Ishikawa (cell line): ENCODE measurements around the gene PLXNB2.

Experiments used
- CEBPB ChIP-seq: IDR thresholded peaks from 2 replicates; pipeline ENCODE4 v1.6.1; 2012
- CREB1 ChIP-seq: IDR thresholded peaks from 2 replicates; pipeline ENCODE4 v1.6.1; 2012; ENCODE audit warnings: low read depth
- EGR1 ChIP-seq: IDR thresholded peaks from 2 replicates; pipeline ENCODE4 v1.6.1; 2012
- EP300 ChIP-seq: IDR thresholded peaks from 2 replicates; pipeline ENCODE4 v1.6.1; 2012; ENCODE audit warnings: borderline replicate concordance
- FOXM1 ChIP-seq: IDR thresholded peaks from 2 replicates; pipeline ENCODE4 v1.6.1; 2012; ENCODE audit warnings: low read depth, borderline replicate concordance
- NFIC ChIP-seq: IDR thresholded peaks from 2 replicates; pipeline ENCODE4 v1.6.1; 2012
- RAD21 ChIP-seq: IDR thresholded peaks from 2 replicates; pipeline ENCODE4 v1.6.1; 2012; ENCODE audit warnings: low read depth
- TAF1 ChIP-seq: IDR thresholded peaks from 2 replicates; pipeline ENCODE4 v1.6.1; 2012; ENCODE audit warnings: low read depth, mild to moderate bottlenecking
- TCF12 ChIP-seq: IDR thresholded peaks from 2 replicates; pipeline ENCODE4 v1.6.1; 2012; ENCODE audit warnings: low read depth
- TEAD4 ChIP-seq: IDR thresholded peaks from 2 replicates; pipeline ENCODE4 v1.6.1; 2012
- USF1 ChIP-seq: IDR thresholded peaks from 2 replicates; pipeline ENCODE4 v1.6.1; 2012
- YY1 ChIP-seq: IDR thresholded peaks from 2 replicates; pipeline ENCODE4 v1.6.1; 2012; ENCODE audit warnings: low read depth
- ZBTB7A ChIP-seq: IDR thresholded peaks from 2 replicates; pipeline ENCODE4 v1.6.1; 2012; ENCODE audit warnings: low read depth
- TF ChIP-seq, protein P1 (sequence below): IDR thresholded peaks from 2 replicates; pipeline ENCODE4 v1.6.1; 2012
- TF ChIP-seq, protein P2 (sequence below): IDR thresholded peaks from 2 replicates; pipeline ENCODE4 v1.6.1; 2012; ENCODE audit warnings: low read depth, mild to moderate bottlenecking

Gene PLXNB2

GRCh38 chr22:50298266-50298637 lies 9.2 kb downstream of the PLXNB2 start:
- TF ChIP-seq ZBTB7A (peak; percentile 33; the same call in 1 of the 2 replicates), RAD21 (no peak), TCF12 (no peak), EP300 (no peak)
- TF ChIP-seq, protein P1, sequence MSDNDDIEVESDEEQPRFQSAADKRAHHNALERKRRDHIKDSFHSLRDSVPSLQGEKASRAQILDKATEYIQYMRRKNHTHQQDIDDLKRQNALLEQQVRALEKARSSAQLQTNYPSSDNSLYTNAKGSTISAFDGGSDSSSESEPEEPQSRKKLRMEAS = no peak

DNA sequence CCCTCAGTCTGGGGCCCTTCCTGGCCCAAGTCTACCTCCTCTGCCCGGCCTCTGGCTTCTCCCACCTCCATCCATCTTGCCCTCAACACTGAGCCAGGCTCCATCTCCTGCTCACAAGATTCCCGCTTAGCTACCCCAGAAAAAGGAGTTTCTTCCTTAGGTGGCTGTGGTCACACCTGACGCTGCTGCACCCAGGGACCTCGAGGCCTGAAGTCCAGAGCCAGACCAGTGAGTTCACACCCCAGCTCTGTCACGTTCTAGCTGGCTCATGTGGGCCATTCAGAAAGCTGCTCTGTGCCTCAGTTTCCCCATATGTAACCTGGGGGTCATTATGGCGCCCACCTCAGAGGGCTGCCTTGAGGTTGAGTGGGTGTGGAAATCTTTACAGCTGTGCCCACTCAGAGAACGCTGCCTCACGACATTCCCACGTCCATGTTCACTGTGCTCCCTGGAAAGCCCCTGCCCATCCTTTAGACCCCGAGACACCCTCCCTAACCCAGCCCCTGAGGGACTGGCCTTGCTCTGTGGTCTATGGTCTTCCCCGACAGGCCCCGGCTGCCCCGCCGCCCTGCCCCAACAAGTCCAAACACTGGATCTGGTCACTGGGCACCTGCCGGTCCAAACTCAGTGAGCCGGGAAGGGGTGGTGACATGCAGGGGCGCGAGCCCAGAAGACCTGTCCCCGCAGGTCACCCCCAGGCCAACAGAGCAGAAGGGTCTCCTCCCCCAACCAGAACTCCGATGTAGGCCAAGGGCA lies 9.8 kb downstream of the PLXNB2 start:
- TF ChIP-seq YY1 = no peak
- TF ChIP-seq ZBTB7A = peak; percentile 52; the same call in 1 of the 2 replicates
- TF ChIP-seq EGR1 = no peak

- TF ChIP-seq, protein P1 = peak; percentile 39; the same call in 1 of the 2 replicates
- no peak for TF ChIP-seq YY1
- 0 out of 2 replicates have a peak, but pooled peaks have one; percentile 37 for TF ChIP-seq EGR1
- TF ChIP-seq CREB1 = no peak
- peak; percentile 14; the same call in 1 of the 2 replicates for TF ChIP-seq NFIC
- TF ChIP-seq TEAD4 = no peak
- TF ChIP-seq, protein P2, sequence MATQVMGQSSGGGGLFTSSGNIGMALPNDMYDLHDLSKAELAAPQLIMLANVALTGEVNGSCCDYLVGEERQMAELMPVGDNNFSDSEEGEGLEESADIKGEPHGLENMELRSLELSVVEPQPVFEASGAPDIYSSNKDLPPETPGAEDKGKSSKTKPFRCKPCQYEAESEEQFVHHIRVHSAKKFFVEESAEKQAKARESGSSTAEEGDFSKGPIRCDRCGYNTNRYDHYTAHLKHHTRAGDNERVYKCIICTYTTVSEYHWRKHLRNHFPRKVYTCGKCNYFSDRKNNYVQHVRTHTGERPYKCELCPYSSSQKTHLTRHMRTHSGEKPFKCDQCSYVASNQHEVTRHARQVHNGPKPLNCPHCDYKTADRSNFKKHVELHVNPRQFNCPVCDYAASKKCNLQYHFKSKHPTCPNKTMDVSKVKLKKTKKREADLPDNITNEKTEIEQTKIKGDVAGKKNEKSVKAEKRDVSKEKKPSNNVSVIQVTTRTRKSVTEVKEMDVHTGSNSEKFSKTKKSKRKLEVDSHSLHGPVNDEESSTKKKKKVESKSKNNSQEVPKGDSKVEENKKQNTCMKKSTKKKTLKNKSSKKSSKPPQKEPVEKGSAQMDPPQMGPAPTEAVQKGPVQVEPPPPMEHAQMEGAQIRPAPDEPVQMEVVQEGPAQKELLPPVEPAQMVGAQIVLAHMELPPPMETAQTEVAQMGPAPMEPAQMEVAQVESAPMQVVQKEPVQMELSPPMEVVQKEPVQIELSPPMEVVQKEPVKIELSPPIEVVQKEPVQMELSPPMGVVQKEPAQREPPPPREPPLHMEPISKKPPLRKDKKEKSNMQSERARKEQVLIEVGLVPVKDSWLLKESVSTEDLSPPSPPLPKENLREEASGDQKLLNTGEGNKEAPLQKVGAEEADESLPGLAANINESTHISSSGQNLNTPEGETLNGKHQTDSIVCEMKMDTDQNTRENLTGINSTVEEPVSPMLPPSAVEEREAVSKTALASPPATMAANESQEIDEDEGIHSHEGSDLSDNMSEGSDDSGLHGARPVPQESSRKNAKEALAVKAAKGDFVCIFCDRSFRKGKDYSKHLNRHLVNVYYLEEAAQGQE = no peak
These were observed 10.6 kb downstream of the PLXNB2 start for GRCh38 chr22:50296658-50297490.

- TF ChIP-seq ZBTB7A (no peak), TAF1 (no peak), RAD21 (no peak), NFIC (no peak), CEBPB (no peak), CREB1 (no peak), EGR1 (no peak), EP300 (no peak)
- TF ChIP-seq, protein P1 = no peak
- TF ChIP-seq, protein P2 = no peak
These were observed 13.2 kb downstream of the PLXNB2 start for GRCh38 chr22:50294319-50294656.

DNA sequence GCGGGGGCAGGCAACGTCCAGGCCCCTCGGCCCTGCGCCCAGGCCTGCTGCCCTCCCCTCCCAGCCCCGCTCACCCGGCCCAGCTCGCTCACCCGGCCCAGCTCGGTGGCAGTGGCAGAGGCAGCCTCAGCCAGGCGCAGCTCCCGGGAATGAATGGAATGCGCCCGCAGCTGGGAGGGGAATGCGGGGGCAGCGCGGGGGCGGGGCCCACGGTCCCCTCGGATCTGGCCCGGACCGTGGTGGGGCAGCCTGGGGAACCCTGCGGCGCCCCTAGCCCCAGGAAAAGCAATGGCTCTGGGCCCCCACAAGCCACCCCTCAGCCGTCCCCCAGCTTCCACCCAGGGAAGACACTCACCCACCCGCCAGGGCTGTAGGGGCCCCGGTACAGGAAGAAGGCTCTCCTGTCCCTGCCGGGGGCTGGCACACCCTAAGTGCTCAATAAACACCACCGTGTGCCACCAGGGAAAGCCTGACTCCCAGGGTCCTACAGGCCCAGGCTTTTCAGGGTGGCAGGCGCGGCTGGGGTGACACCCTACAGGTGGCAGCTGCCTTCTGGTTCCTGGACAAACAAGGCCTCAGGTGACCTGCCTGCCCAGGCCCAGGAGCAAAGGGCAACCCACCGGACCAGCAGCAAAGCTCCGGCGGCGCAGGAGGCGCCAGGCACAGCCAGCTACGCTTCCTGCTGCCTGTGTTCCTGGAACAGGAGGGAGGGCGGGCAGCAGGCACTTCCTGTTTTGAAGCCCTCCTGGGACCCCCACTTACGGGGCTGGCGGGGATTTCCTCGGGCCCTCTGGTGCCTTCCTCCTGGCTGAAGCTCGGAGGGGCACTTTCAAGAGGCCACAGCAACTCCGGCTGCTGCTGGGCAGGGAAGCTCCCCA lies 13.8 kb downstream of the PLXNB2 start:
- peak; percentile 100 for TF ChIP-seq TEAD4
- no peak for TF ChIP-seq CEBPB
- TF ChIP-seq EP300 = peak; percentile 79
- peak; percentile 88 for TF ChIP-seq TCF12
- TF ChIP-seq ZBTB7A = peak; percentile 97
- TF ChIP-seq FOXM1 = 0 out of 2 replicates have a peak, but pooled peaks have one; percentile 56
- TF ChIP-seq EGR1 = peak; percentile 98
- peak; percentile 63 for TF ChIP-seq YY1
- 0 out of 2 replicates have a peak, but pooled peaks have one; percentile 24 for TF ChIP-seq TAF1
- TF ChIP-seq, protein P2 = no peak
- TF ChIP-seq USF1 = 0 out of 2 replicates have a peak, but pooled peaks have one; percentile 16
- peak; percentile 83 for TF ChIP-seq NFIC
- TF ChIP-seq RAD21 = peak; percentile 25; the same call in 1 of the 2 replicates
- no peak for TF ChIP-seq CREB1
- TF ChIP-seq, protein P1 = peak; percentile 72
